SK-N-SH treated with all-trans-retinoic acid at 6 μM for 48 hours (cell line): Measurements from ENCODE around the gene MAP1B.
A peak's percentile ranks its signal among the peaks of the same experiment; 100 is the strongest.

Experiments used
- ATAC-seq: fragments of 200-7000 bp; cut with Tn5 transposase; 3 replicates; pipeline ENCODE4 v1.9.1; 2020; ENCODE audit warnings: mild to moderate bottlenecking, moderate library complexity
- BACH2 ChIP-seq: fragments of 250-450 bp; sonication (Bioruptor Pico); IDR thresholded peaks from 2 replicates; pipeline ENCODE4 v1.9.0; 2021; ENCODE audit warnings: mild to moderate bottlenecking, borderline replicate concordance
- CSDC2 ChIP-seq: fragments of 250-450 bp; sonication (Bioruptor Pico); IDR thresholded peaks from 2 replicates; pipeline ENCODE4 v1.5.0; 2020; ENCODE audit warnings: mild to moderate bottlenecking, moderate library complexity
- ESRRG ChIP-seq: fragments of 250-450 bp; sonication (Bioruptor Pico); IDR thresholded peaks from 2 replicates; pipeline ENCODE4 v1.6.1; 2021; ENCODE audit warnings: mild to moderate bottlenecking
- GLIS3 ChIP-seq: fragments of 250-450 bp; sonication (Bioruptor Pico); IDR thresholded peaks from 2 replicates; pipeline ENCODE4 v1.5.0; 2020; ENCODE audit warnings: mild to moderate bottlenecking, moderate library complexity
- ISL1 ChIP-seq: fragments of 250-450 bp; sonication (Bioruptor Pico); IDR thresholded peaks from 2 replicates; pipeline ENCODE4 v2.1.2; 2022; ENCODE audit warnings: mild to moderate bottlenecking, moderate library complexity
- OSR1 ChIP-seq: fragments of 250-450 bp; sonication (Bioruptor Pico); IDR thresholded peaks from 2 replicates; pipeline ENCODE4 v1.8.0; 2022; ENCODE audit warnings: moderate library complexity, mild to moderate bottlenecking, inconsistent platforms
- PPARA ChIP-seq: fragments of 250-450 bp; sonication (Bioruptor Pico); IDR thresholded peaks from 2 replicates; pipeline ENCODE4 v1.5.0; 2020; ENCODE audit warnings: mild to moderate bottlenecking, borderline replicate concordance
- RARB ChIP-seq: fragments of 250-450 bp; sonication (Bioruptor Pico); IDR thresholded peaks from 2 replicates; pipeline ENCODE4 v1.8.0; 2021; ENCODE audit warnings: mild to moderate bottlenecking, moderate library complexity
- SNAI2 ChIP-seq: fragments of 250-450 bp; sonication (Bioruptor Pico); IDR thresholded peaks from 2 replicates; pipeline ENCODE4 v1.5.0; 2020; ENCODE audit warnings: mild to moderate bottlenecking, moderate library complexity
- ZC3H10 ChIP-seq: fragments of 250-450 bp; sonication (Bioruptor Pico); IDR thresholded peaks from 2 replicates; pipeline ENCODE4 v1.5.1; 2021; ENCODE audit warnings: mild to moderate bottlenecking, moderate library complexity
- ZFP3 ChIP-seq: fragments of 250-450 bp; sonication (Bioruptor Pico); IDR thresholded peaks from 2 replicates; pipeline ENCODE4 v1.5.0; 2020; ENCODE audit warnings: mild to moderate bottlenecking, moderate library complexity
- ZFP30 ChIP-seq: fragments of 450-650 bp; formaldehyde crosslinking; IDR thresholded peaks from 2 replicates; pipeline ENCODE4 v1.5.0; 2022; ENCODE audit warnings: mild to moderate bottlenecking, moderate library complexity
- ZNF565 ChIP-seq: fragments of 450-650 bp; formaldehyde crosslinking; conservative IDR thresholded peaks from 2 replicates; pipeline ENCODE4 v1.5.0; 2020; ENCODE audit warnings: low read depth, mild to moderate bottlenecking, moderate library complexity
- ZNF70 ChIP-seq: fragments of 450-650 bp; formaldehyde crosslinking; IDR thresholded peaks from 2 replicates; pipeline ENCODE4 v1.5.0; 2020; ENCODE audit warnings: mild to moderate bottlenecking, moderate library complexity
- ZNF8 ChIP-seq: fragments of 450-650 bp; formaldehyde crosslinking; IDR thresholded peaks from 2 replicates; pipeline ENCODE4 v1.5.0; 2020; ENCODE audit warnings: mild to moderate bottlenecking, moderate library complexity
- TF ChIP-seq, protein P1 (sequence below): fragments of 250-450 bp; sonication (Bioruptor Pico); IDR thresholded peaks from 2 replicates; pipeline ENCODE4 v1.5.0; 2020; ENCODE audit warnings: mild to moderate bottlenecking, moderate library complexity
- TF ChIP-seq, protein P2 (sequence below): fragments of 250-450 bp; sonication (Bioruptor Pico); IDR thresholded peaks from 2 replicates; pipeline ENCODE4 v1.5.1; 2020; ENCODE audit warnings: low read depth, mild to moderate bottlenecking, moderate library complexity
- TF ChIP-seq, protein P3 (sequence below): fragments of 250-450 bp; sonication (Bioruptor Pico); IDR thresholded peaks from 2 replicates; pipeline ENCODE4 v1.8.0; 2020; ENCODE audit warnings: mild to moderate bottlenecking, moderate library complexity, borderline replicate concordance
- TF ChIP-seq, protein P4 (sequence below): fragments of 250-450 bp; sonication (Bioruptor Pico); IDR thresholded peaks from 2 replicates; pipeline ENCODE4 v1.8.0; 2021; ENCODE audit warnings: low read depth, mild to moderate bottlenecking, moderate library complexity, borderline replicate concordance

MAP1B gene

DNA sequence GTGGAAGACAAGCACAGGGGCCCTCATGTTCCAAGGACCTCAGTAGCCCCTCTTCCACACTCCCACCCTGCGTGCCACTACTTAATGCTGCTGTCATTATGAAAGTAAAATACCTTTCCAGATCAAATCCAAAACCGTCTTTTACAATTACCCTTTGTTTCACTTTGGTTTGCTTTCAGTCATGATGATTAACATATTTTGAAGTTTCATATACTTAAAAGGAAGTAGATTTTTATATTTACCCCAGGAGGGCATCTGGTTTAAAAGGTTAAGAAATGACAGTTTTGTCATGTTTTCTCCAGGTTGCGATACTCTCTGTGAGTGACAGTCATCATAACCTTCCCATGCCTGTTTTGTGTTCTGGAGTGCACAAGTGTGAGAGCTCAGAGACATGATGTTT, 13.5 kb upstream of the MAP1B start (continued):
- TF ChIP-seq, protein P1, sequence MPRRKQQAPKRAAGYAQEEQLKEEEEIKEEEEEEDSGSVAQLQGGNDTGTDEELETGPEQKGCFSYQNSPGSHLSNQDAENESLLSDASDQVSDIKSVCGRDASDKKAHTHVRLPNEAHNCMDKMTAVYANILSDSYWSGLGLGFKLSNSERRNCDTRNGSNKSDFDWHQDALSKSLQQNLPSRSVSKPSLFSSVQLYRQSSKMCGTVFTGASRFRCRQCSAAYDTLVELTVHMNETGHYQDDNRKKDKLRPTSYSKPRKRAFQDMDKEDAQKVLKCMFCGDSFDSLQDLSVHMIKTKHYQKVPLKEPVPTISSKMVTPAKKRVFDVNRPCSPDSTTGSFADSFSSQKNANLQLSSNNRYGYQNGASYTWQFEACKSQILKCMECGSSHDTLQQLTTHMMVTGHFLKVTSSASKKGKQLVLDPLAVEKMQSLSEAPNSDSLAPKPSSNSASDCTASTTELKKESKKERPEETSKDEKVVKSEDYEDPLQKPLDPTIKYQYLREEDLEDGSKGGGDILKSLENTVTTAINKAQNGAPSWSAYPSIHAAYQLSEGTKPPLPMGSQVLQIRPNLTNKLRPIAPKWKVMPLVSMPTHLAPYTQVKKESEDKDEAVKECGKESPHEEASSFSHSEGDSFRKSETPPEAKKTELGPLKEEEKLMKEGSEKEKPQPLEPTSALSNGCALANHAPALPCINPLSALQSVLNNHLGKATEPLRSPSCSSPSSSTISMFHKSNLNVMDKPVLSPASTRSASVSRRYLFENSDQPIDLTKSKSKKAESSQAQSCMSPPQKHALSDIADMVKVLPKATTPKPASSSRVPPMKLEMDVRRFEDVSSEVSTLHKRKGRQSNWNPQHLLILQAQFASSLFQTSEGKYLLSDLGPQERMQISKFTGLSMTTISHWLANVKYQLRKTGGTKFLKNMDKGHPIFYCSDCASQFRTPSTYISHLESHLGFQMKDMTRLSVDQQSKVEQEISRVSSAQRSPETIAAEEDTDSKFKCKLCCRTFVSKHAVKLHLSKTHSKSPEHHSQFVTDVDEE (CRISPR knock-in tag), result no peak
- no peak for TF ChIP-seq OSR1 (CRISPR knock-in tag)
- TF ChIP-seq ZFP30 (CRISPR knock-in tag), result no peak
- TF ChIP-seq ZNF565 (CRISPR knock-in tag), result no peak
- no peak for TF ChIP-seq ZFP3 (CRISPR knock-in tag)
- TF ChIP-seq ZNF70, result no peak
- no peak for TF ChIP-seq RARB
- no peak for TF ChIP-seq ESRRG (CRISPR knock-in tag)
- TF ChIP-seq, protein P2, sequence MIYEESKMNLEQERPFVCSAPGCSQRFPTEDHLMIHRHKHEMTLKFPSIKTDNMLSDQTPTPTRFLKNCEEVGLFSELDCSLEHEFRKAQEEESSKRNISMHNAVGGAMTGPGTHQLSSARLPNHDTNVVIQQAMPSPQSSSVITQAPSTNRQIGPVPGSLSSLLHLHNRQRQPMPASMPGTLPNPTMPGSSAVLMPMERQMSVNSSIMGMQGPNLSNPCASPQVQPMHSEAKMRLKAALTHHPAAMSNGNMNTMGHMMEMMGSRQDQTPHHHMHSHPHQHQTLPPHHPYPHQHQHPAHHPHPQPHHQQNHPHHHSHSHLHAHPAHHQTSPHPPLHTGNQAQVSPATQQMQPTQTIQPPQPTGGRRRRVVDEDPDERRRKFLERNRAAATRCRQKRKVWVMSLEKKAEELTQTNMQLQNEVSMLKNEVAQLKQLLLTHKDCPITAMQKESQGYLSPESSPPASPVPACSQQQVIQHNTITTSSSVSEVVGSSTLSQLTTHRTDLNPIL (CRISPR knock-in tag), result no peak
- TF ChIP-seq, protein P3, sequence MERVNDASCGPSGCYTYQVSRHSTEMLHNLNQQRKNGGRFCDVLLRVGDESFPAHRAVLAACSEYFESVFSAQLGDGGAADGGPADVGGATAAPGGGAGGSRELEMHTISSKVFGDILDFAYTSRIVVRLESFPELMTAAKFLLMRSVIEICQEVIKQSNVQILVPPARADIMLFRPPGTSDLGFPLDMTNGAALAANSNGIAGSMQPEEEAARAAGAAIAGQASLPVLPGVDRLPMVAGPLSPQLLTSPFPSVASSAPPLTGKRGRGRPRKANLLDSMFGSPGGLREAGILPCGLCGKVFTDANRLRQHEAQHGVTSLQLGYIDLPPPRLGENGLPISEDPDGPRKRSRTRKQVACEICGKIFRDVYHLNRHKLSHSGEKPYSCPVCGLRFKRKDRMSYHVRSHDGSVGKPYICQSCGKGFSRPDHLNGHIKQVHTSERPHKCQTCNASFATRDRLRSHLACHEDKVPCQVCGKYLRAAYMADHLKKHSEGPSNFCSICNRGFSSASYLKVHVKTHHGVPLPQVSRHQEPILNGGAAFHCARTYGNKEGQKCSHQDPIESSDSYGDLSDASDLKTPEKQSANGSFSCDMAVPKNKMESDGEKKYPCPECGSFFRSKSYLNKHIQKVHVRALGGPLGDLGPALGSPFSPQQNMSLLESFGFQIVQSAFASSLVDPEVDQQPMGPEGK, result no peak

DNA sequence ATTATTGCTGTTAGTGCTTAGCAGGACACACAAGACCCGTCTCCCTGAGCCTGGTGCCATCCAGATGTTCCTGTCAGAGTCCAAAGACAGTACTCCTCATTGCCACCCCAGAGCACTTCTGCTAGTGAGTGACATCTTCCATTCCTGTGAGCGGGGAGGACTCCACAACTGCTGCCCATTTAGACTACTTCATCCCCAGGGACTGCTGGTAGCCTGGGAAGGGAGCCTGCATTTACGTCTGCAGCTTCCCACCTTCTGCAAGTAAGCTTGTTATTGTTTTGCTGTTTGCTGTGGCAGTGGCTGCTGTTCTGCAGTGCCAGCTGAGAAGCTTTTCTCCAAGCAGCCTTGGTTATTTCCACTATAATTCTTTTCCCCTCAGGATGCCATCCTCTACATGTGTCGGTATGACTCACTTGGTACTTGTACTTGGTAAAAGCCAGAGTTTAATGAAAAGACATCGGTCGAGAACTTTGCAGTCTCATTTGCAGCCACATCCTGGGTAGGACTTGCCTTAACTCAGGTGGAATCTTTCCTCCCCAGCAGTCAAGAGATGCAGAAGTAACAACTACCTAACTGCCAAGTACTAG, 10.6 kb upstream of the MAP1B start:
- TF ChIP-seq RARB (no peak), ZFP30 (CRISPR knock-in tag) (no peak), SNAI2 (CRISPR knock-in tag) (no peak), ZFP3 (CRISPR knock-in tag) (no peak), GLIS3 (CRISPR knock-in tag) (no peak), ZC3H10 (CRISPR knock-in tag) (no peak), PPARA (CRISPR knock-in tag) (no peak), CSDC2 (CRISPR knock-in tag) (no peak), ZNF8 (CRISPR knock-in tag) (no peak), BACH2 (CRISPR knock-in tag) (no peak)
- TF ChIP-seq, protein P3, result no peak
- TF ChIP-seq, all 23 proteins: peak for 0
- ATAC-seq, result peak; percentile 84

DNA sequence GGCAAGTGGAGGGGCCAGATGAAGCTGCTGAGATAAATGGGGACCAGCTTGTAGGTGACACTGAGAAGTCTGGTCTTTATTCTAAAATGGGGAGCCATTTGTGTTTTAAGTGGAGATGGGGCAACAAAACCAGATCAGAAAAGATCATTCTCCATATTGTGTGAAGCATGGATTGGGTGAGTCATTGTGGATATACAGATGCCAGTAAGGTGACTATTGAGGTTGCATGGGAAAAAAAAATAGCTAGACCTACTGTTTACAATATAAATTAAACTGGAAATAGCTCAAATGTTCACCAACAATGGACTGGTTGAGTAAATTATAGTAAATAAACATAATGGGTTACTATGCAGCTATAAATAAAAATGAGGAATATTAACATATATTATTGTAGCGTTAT, 5.4 kb upstream of the MAP1B start:
- no peak for ATAC-seq
- TF ChIP-seq, protein P3, result no peak
- TF ChIP-seq, protein P4, sequence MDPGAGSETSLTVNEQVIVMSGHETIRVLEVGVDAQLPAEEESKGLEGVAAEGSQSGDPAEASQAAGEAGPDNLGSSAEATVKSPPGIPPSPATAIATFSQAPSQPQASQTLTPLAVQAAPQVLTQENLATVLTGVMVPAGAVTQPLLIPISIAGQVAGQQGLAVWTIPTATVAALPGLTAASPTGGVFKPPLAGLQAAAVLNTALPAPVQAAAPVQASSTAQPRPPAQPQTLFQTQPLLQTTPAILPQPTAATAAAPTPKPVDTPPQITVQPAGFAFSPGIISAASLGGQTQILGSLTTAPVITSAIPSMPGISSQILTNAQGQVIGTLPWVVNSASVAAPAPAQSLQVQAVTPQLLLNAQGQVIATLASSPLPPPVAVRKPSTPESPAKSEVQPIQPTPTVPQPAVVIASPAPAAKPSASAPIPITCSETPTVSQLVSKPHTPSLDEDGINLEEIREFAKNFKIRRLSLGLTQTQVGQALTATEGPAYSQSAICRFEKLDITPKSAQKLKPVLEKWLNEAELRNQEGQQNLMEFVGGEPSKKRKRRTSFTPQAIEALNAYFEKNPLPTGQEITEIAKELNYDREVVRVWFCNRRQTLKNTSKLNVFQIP (CRISPR knock-in tag), result no peak
- TF ChIP-seq ZNF565 (CRISPR knock-in tag) (no peak), ESRRG (CRISPR knock-in tag) (no peak), SNAI2 (CRISPR knock-in tag) (no peak), ZC3H10 (CRISPR knock-in tag) (no peak), ZNF70 (no peak), ZFP30 (CRISPR knock-in tag) (no peak), BACH2 (CRISPR knock-in tag) (no peak), ISL1 (CRISPR knock-in tag) (no peak)
- TF ChIP-seq, protein P2 (CRISPR knock-in tag), result no peak
